Prostate gland (tissue), 2 donors: ENCODE data around the gene CRIM1. TPM values are rescaled to one million over a fixed set of nuclear protein-coding genes. Genes with fewer than 3 reads are reported as not detected.

Experiments used
- DNase-seq: peaks from one replicate; pipeline ENCODE4 v3.0.0-alpha.2; 2019; ENCODE audit warnings: low spot score
- H3K27ac ChIP-seq, 2 donors: fragments of 200-600 bp; sonication (generic); 2 replicates each; pipeline ENCODE4 v1.5.1; 2017 to 2019
- H3K27me3 ChIP-seq: fragments of 200-600 bp; sonication (generic); replicated peaks from 2 replicates; pipeline ENCODE4 v1.5.1; 2019; ENCODE audit not compliant: insufficient read depth
- H3K36me3 ChIP-seq, 2 donors: fragments of 200-600 bp; sonication (generic); 1 replicate in 1 of 2; 2 replicates in 1 of 2; pipeline versions ENCODE4 v1.5.1 to v1.8.1; 2017 to 2019
- H3K4me1 ChIP-seq: fragments of 200-600 bp; sonication (generic); replicated peaks from 2 replicates; pipeline ENCODE4 v1.5.1; 2019
- H3K4me3 ChIP-seq, 2 donors: fragments of 200-600 bp; sonication (generic); 2 replicates each; pipeline ENCODE4 v1.5.1; 2017 to 2019
- H3K9me3 ChIP-seq: fragments of 200-600 bp; sonication (generic); 2 replicates; pipeline ENCODE4 v1.5.1; 2017
- CTCF ChIP-seq, 4 experiments: fragments of 200-600 bp in 2 of 4; fragments of 450-650 bp in 2 of 4; sonication (generic) in 2 of 4; IDR thresholded peaks; 1 replicate in 3 of 4; 2 replicates in 1 of 4; pipeline ENCODE4 v1.5.1; 2016 to 2019; ENCODE audit warnings: antibody characterized with exemption in 4 of 4, mild to moderate bottlenecking in 2 of 4, moderate library complexity in 2 of 4
- POLR2A ChIP-seq: fragments of 450-650 bp; IDR thresholded peaks from one replicate; pipeline ENCODE4 v1.6.1; 2016; ENCODE audit warnings: antibody characterized with exemption, mild to moderate bottlenecking
- POLR2AphosphoS5 ChIP-seq: sonication (generic); formaldehyde crosslinking; IDR thresholded peaks from one replicate; pipeline ENCODE4 v1.6.1; 2017; ENCODE audit warnings: antibody characterized with exemption
- WGBS: methylation state at CpG from one replicate; pipeline ENCODE4 v1.1.5; 2018; 5-methylcytosine and 5-hydroxymethylcytosine counted together
- intact Hi-C: fragments of 100-400 bp; cut with DNase I; formaldehyde crosslinking; loops from one replicate; pipeline ENCODE4 v1.14.2; 2022
- total RNA-seq, 2 donors: library from RNA; depleted of rRNA; stranded (reverse); fragments of >200 nt; gene quantifications; one replicate each; pipeline ENCODE4 v1.1.0, GENCODE V29; 2016

CRIM1 gene
- total RNA-seq, 2 donors from 2014 or later = 55.2 to 101 TPM

GRCh38 chr2:36333350-36334012 is 22.1 kb upstream of the CRIM1 start:
- H3K4me1 ChIP-seq = no peaks in the 10 kb centered on the region
- no peaks in the 10 kb centered on the region for H3K36me3 ChIP-seq
- no peaks in the 10 kb centered on the region for H3K9me3 ChIP-seq
- H3K27me3 ChIP-seq = no peaks in the 10 kb centered on the region
- intact Hi-C loops = no loop called here
- TF ChIP-seq CTCF (IDR thresholded peaks at IDR 0.05) (no peak), POLR2AphosphoS5 (no peak)
- DNase-seq = no peak
- H3K27ac ChIP-seq = no peak overlapping the region
- H3K4me3 ChIP-seq = no peak overlapping the region
- WGBS = 68% methylated on average over 4 of the region's 4 CpGs

GRCh38 chr2:36335597-36335996 is 20.0 kb upstream of the CRIM1 start:
- H3K9me3 ChIP-seq = no peaks in the 10 kb centered on the region
- H3K27ac ChIP-seq = no peak overlapping the region
- H3K4me1 ChIP-seq = no peaks in the 10 kb centered on the region
- WGBS = 77% methylated on average over 5 of the region's 5 CpGs
- H3K27me3 ChIP-seq = no peaks in the 10 kb centered on the region
- H3K4me3 ChIP-seq = no peak overlapping the region
- intact Hi-C loops = no loop called here
- TF ChIP-seq CTCF (IDR thresholded peaks at IDR 0.05) (no peak), POLR2A (no peak), POLR2AphosphoS5 (no peak)
- DNase-seq = no peak
- no peaks in the 10 kb centered on the region for H3K36me3 ChIP-seq

GRCh38 chr2:36336321-36336720 is 19.3 kb upstream of the CRIM1 start:
- no peak for DNase-seq
- Histone ChIP-seq H3K27ac (no peak overlapping the region), H3K4me3 (no peak overlapping the region), H3K9me3 (no peaks in the 10 kb centered on the region), H3K36me3 (no peaks in the 10 kb centered on the region), H3K4me1 (no peaks in the 10 kb centered on the region), H3K27me3 (no peaks in the 10 kb centered on the region)
- no peak for TF ChIP-seq POLR2AphosphoS5
- no peak for TF ChIP-seq CTCF (IDR thresholded peaks at IDR 0.05)
- TF ChIP-seq POLR2A = no peak
- intact Hi-C loops = no loop called here
- 91% methylated on average over 2 of the region's 2 CpGs for WGBS

- Histone ChIP-seq H3K9me3 (no peaks in the 10 kb centered on the region), H3K27ac (no peak overlapping the region), H3K27me3 (no peaks in the 10 kb centered on the region), H3K4me3 (no peak overlapping the region), H3K36me3 (no peaks in the 10 kb centered on the region), H3K4me1 (no peaks in the 10 kb centered on the region)
- DNase-seq = no peak
- no peak for TF ChIP-seq POLR2AphosphoS5
- no peak for TF ChIP-seq POLR2A
- no peak for TF ChIP-seq CTCF (IDR thresholded peaks at IDR 0.05)
- intact Hi-C loops = no loop called here
These were observed 18.2 kb upstream of the CRIM1 start for GRCh38 chr2:36337354-36337753.

- no peak for DNase-seq
- Histone ChIP-seq H3K4me1 (no peaks in the 10 kb centered on the region), H3K27me3 (no peaks in the 10 kb centered on the region), H3K27ac (no peak overlapping the region), H3K4me3 (no peak overlapping the region), H3K36me3 (no peaks in the 10 kb centered on the region), H3K9me3 (no peaks in the 10 kb centered on the region)
- intact Hi-C loops = no loop called here
- no peak for TF ChIP-seq POLR2AphosphoS5
- TF ChIP-seq POLR2A = no peak
- TF ChIP-seq CTCF (IDR thresholded peaks at IDR 0.05) = no peak
- 45% methylated on average over 3 of the region's 3 CpGs for WGBS
These were observed 17.3 kb upstream of the CRIM1 start for GRCh38 chr2:36338124-36338826.
